Activated T-helper 17 cell treated with anti-CD3 and anti-CD28 coated beads, Interleukin-2, amount 50 U/mL, for 72 hours (primary cell): Measurements from ENCODE around the gene COG1. TPM values are rescaled to one million over a fixed set of nuclear protein-coding genes. Genes with fewer than 3 reads are reported as not detected.
A peak's percentile ranks its signal among the peaks of the same experiment; 100 is the strongest.

Source experiments
- ATAC-seq: fragments of 150-1000 bp; cut with Tn5 transposase; replicated peaks from 2 replicates; pipeline ENCODE4 v1.10.0; 2021; ENCODE audit warnings: mild to moderate bottlenecking, moderate library complexity
- H3K27ac Mint-ChIP-seq: one replicate; pipeline ENCODE4 v1.8.0; 2022; ENCODE audit warnings: mixed read lengths
- H3K27me3 Mint-ChIP-seq: one replicate; pipeline ENCODE4 v1.8.0; 2022; ENCODE audit warnings: mixed read lengths
- H3K36me3 Mint-ChIP-seq: one replicate; pipeline ENCODE4 v1.8.0; 2022; ENCODE audit warnings: low read depth, mild to moderate bottlenecking, mixed read lengths
- H3K4me1 Mint-ChIP-seq: one replicate; pipeline ENCODE4 v1.8.0; 2022; ENCODE audit warnings: mixed read lengths
- H3K4me3 Mint-ChIP-seq: one replicate; pipeline ENCODE4 v1.8.0; 2022; ENCODE audit warnings: mild to moderate bottlenecking, mixed read lengths
- H3K9me3 Mint-ChIP-seq: one replicate; pipeline ENCODE4 v1.8.0; 2022; ENCODE audit warnings: mixed read lengths
- total RNA-seq, 2 donors: library from RNA; stranded (reverse); gene quantifications; one replicate each; pipeline ENCODE4 v1.2.3, GENCODE V29; 2022

The COG1 gene
- total RNA-seq, 2 donors from 2014 or later, result 22.5 to 27.3 TPM

- Mint-ChIP-seq H3K4me1 (peaks cover 3% of the 10 kb centered on the region), H3K36me3 (no peaks in the 10 kb centered on the region), H3K27ac (no peak overlapping the region), H3K27me3 (no peaks in the 10 kb centered on the region), H3K9me3 (no peaks in the 10 kb centered on the region), H3K4me3 (no peak overlapping the region)
- no peak for ATAC-seq
Measured at GRCh38 chr17:73186283-73187050, 6.4 kb upstream of the COG1 start.

DNA sequence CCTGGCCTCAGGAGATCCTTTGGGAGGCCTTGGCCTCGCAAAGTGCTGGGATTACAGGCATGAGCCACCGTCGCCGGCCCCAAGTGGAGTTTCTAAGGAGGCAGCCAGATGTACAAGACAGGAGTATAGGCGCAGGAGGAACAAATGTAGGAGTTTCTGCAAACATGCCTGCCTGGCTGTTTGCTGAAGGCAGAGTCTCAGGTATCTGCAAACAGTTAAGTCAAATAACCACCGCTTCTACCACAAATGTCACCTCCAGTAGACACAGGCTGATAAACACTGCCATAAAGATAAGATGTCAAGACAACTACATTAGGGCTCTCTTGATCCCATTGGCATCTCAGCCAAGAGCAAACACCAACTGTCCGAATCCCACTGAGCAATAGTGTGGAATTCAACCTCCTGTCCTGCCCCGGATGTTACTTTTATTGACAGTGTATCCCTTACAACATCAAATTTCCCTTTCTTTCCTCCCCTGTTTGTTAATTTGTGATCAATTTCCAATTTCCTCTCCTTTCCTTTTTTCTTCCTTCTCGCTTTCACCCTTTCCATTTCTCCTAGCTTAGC, 5.6 kb upstream of the COG1 start:
- Mint-ChIP-seq H3K27me3 (no peaks in the 10 kb centered on the region), H3K4me3 (no peak overlapping the region), H3K36me3 (no peaks in the 10 kb centered on the region), H3K4me1 (peaks cover 4% of the 10 kb centered on the region), H3K27ac (no peak overlapping the region), H3K9me3 (no peaks in the 10 kb centered on the region)
- ATAC-seq, result no peak

- no peak overlapping the region for H3K27ac Mint-ChIP-seq
- no peaks in the 10 kb centered on the region for H3K36me3 Mint-ChIP-seq
- ATAC-seq, result no peak
- H3K27me3 Mint-ChIP-seq, result no peaks in the 10 kb centered on the region
- H3K4me3 Mint-ChIP-seq, result no peak overlapping the region
- peaks cover 4% of the 10 kb centered on the region for H3K4me1 Mint-ChIP-seq
- no peaks in the 10 kb centered on the region for H3K9me3 Mint-ChIP-seq
Measured at GRCh38 chr17:73188011-73188410, 4.8 kb upstream of the COG1 start.

GRCh38 chr17:73189417-73190099, 3.3 kb upstream of the COG1 start:
- no peaks in the 10 kb centered on the region for H3K9me3 Mint-ChIP-seq
- H3K27me3 Mint-ChIP-seq, result no peaks in the 10 kb centered on the region
- H3K36me3 Mint-ChIP-seq, result peaks cover 7% of the 10 kb centered on the region
- no peak overlapping the region for H3K4me3 Mint-ChIP-seq
- ATAC-seq, result no peak
- no peak overlapping the region for H3K27ac Mint-ChIP-seq
- H3K4me1 Mint-ChIP-seq, result peaks cover 10% of the 10 kb centered on the region

DNA sequence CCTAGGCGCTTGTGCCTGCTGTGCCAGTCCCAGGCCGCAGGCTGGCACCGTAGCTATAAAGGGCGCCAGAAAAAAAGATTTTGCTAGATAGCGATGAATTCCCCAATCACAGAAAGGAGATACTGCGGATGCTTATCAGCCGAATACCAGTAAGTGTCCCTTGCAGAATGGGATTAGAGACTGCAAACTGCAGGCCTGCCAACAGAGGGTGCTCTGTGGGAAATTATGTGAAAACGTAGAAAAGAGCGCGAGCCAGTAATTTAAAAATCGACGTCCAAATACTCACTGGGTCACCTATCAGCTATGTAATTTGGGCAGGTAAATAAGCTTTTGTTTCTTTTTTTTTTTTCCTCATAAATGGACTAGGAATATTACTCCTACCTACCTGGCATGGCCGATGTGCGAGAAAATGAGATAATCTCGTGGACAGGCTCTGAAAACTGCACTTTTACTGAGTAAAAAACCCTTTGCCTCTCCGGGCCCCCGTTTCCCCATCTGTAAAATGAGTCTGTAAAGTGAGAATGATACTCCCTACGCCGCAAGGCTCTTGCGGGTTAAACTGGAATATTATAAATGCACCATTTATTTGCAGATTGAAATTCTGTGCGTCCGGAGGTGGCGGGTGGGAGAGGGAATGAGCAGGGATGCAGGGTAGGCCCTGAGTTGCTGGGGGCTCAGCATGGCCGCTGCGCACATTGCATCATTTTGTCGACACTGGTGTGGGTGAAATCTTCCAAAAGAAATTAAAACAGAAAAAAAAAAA, 1.2 kb upstream of the COG1 start:
- Mint-ChIP-seq H3K4me3 (peak overlapping the region; percentile 95), H3K27me3 (no peaks in the 10 kb centered on the region), H3K36me3 (peaks cover 16% of the 10 kb centered on the region), H3K4me1 (peaks cover 17% of the 10 kb centered on the region), H3K9me3 (no peaks in the 10 kb centered on the region), H3K27ac (peak overlapping the region; percentile 74)
- ATAC-seq, result peak; percentile 41

GRCh38 chr17:73192206-73192893, 505 bp upstream of the COG1 start:
- Mint-ChIP-seq H3K27me3 (no peaks in the 10 kb centered on the region), H3K27ac (peak overlapping the region; percentile 95), H3K4me1 (peaks cover 20% of the 10 kb centered on the region), H3K36me3 (peaks cover 23% of the 10 kb centered on the region), H3K9me3 (no peaks in the 10 kb centered on the region), H3K4me3 (peak overlapping the region; percentile 95)
- peak; percentile 80 for ATAC-seq

DNA sequence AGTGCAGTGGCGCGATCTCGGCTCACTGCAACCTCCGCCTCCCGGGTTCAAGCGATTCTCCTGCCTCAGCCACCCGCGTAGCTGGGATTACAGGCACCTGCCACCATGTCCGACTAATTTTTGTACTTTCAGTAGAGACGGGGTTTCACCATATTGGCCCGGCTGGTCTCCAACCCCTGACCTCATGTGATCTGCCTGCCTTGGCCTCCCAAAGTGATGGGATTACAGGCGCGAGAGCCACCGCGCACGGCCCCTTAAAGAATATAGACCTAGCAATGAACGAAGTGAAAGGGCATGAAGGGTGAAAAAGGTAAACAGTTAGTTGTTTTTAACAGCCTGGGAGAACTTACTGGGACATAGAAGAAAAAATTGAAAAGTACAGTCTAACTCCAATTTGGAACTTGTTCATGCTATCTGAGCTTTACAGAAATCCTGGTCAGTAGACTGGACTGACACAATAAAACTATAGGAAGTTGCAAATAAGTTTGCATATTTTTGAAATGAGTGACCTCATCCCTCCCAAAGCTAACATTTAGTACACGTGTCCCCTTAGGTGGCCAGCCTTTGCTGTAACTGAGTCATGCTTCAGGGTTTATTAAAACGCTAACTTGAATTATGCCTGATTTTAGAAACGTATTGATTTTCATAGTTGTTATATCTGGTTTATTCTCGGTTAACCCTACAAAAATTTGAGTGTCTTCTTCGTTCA, 1.8 kb downstream of the COG1 start:
- Mint-ChIP-seq H3K9me3 (no peaks in the 10 kb centered on the region), H3K36me3 (peaks cover 47% of the 10 kb centered on the region), H3K27me3 (no peaks in the 10 kb centered on the region), H3K4me3 (peak overlapping the region; percentile 26), H3K27ac (no peak overlapping the region), H3K4me1 (peaks cover 23% of the 10 kb centered on the region)
- no peak for ATAC-seq

- Mint-ChIP-seq H3K4me3 (no peak overlapping the region), H3K27ac (peak overlapping the region; percentile 40), H3K9me3 (no peaks in the 10 kb centered on the region), H3K27me3 (no peaks in the 10 kb centered on the region), H3K4me1 (peaks cover 19% of the 10 kb centered on the region), H3K36me3 (peaks cover 65% of the 10 kb centered on the region)
- ATAC-seq, result no peak
Measured at GRCh38 chr17:73196500-73196899, 3.6 kb downstream of the COG1 start.

GRCh38 chr17:73197161-73197560, 4.3 kb downstream of the COG1 start:
- Mint-ChIP-seq H3K27ac (peak overlapping the region; percentile 40), H3K36me3 (peaks cover 72% of the 10 kb centered on the region), H3K4me3 (no peak overlapping the region)

DNA sequence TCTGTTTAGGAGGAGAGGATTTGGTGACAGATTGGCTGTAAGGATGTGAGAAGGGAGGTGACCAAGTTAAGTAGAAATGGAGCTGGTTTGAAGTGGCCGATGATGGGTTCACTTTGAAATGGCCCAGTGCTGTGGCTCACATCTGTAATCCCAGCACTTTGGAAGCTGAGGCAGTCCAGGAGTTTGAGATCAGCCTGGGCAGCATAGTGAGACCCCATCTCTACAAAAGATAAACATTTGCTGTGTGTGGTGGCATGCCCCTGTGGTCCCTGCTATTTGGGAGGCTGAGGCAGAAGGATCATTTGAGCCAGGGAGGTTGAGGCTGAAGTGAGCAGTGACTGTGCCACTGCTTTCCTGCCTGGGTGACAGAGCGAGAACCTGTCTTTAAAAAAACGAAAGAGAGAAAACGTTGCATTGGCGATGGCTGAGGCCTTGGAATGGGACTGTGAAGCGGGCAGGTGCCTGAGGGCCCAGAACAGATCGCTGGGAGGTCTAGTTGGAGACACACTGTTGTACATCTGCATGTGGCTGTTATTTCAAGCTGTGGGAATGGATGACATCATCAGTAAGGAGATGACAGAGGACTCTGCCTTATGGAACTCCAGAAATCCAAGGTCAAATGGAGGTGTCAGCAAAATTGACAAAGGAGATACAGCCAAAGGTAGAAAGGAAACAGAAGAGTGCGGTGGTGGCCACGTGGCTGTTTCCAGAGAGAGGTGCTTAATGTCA, 5.5 kb downstream of the COG1 start:
- Mint-ChIP-seq H3K27me3 (no peaks in the 10 kb centered on the region), H3K27ac (peak overlapping the region; percentile 40), H3K4me1 (peaks cover 25% of the 10 kb centered on the region), H3K36me3 (peaks cover 83% of the 10 kb centered on the region), H3K4me3 (no peak overlapping the region), H3K9me3 (no peaks in the 10 kb centered on the region)
- ATAC-seq, result no peak

More at GRCh38 chr17:73197161-73197560, 4.3 kb downstream of the COG1 start:
- ATAC-seq, result no peak
- peaks cover 19% of the 10 kb centered on the region for H3K4me1 Mint-ChIP-seq
- no peaks in the 10 kb centered on the region for H3K9me3 Mint-ChIP-seq
- H3K27me3 Mint-ChIP-seq, result no peaks in the 10 kb centered on the region

DNA sequence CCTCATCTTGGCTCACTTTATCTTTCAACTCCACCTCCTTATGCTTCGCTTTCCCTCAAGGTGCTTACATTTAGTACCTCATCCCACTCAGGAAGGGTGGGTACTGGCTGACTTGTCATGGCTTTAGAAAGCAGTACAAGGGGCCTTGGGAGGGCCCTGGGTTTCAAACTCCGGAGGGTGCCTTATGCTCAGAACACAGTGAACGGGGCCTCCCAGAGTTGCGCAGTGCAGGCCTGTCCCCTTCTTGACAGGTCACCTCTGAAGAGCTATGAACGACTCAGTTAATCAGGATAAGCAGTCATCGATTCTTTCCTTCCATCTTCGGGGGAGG, 6.0 kb downstream of the COG1 start:
- Mint-ChIP-seq H3K27me3 (no peaks in the 10 kb centered on the region), H3K36me3 (peaks cover 83% of the 10 kb centered on the region), H3K4me3 (no peak overlapping the region), H3K4me1 (peaks cover 25% of the 10 kb centered on the region), H3K9me3 (no peaks in the 10 kb centered on the region), H3K27ac (no peak overlapping the region)
- no peak for ATAC-seq

GRCh38 chr17:73199751-73200317, 7.0 kb downstream of the COG1 start:
- H3K36me3 Mint-ChIP-seq, result peaks cover 91% of the 10 kb centered on the region
- H3K4me1 Mint-ChIP-seq, result peaks cover 21% of the 10 kb centered on the region
- ATAC-seq, result no peak
- no peak overlapping the region for H3K4me3 Mint-ChIP-seq
- no peaks in the 10 kb centered on the region for H3K27me3 Mint-ChIP-seq
- H3K27ac Mint-ChIP-seq, result no peak overlapping the region
- H3K9me3 Mint-ChIP-seq, result no peaks in the 10 kb centered on the region

- ATAC-seq, result no peak
- Mint-ChIP-seq H3K4me1 (peaks cover 21% of the 10 kb centered on the region), H3K36me3 (peaks cover 98% of the 10 kb centered on the region), H3K27me3 (no peaks in the 10 kb centered on the region), H3K4me3 (no peak overlapping the region), H3K9me3 (no peaks in the 10 kb centered on the region), H3K27ac (no peak overlapping the region)
Measured at GRCh38 chr17:73200476-73200875, 7.6 kb downstream of the COG1 start.
